ENCODE measurements around the gene UPF3A.

DNA sequence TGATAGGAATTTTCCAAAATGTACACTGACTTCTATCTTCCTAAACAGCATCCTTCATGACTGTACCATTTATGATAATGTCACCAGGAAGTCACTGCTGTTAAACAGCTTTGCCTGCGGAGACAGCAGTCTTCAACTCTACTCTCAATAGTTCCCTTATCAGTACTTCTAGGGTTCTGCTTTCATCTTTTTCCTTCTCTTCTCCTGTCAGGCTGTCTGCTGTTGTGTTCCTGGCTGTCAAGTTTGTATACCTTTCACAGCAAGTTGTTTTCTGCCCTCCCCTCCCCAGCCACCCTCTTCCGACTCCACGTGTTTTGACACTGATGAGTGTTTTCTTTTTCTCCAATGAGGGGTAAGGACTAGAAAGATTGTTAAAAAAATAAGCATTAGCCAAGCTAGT, 2.2 kb downstream of the UPF3A start:
- TF ChIP-seq, protein P1, sequence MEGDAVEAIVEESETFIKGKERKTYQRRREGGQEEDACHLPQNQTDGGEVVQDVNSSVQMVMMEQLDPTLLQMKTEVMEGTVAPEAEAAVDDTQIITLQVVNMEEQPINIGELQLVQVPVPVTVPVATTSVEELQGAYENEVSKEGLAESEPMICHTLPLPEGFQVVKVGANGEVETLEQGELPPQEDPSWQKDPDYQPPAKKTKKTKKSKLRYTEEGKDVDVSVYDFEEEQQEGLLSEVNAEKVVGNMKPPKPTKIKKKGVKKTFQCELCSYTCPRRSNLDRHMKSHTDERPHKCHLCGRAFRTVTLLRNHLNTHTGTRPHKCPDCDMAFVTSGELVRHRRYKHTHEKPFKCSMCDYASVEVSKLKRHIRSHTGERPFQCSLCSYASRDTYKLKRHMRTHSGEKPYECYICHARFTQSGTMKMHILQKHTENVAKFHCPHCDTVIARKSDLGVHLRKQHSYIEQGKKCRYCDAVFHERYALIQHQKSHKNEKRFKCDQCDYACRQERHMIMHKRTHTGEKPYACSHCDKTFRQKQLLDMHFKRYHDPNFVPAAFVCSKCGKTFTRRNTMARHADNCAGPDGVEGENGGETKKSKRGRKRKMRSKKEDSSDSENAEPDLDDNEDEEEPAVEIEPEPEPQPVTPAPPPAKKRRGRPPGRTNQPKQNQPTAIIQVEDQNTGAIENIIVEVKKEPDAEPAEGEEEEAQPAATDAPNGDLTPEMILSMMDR (IDR thresholded peaks at IDR 0.05; ENCODE audit: poor library complexity), result no peak
- TF ChIP-seq EZH2phosphoT487 (IDR thresholded peaks at IDR 0.05; ENCODE audit: low read depth, severe bottlenecking, unreplicated experiment) (no peak), EZH2 (IDR thresholded peaks at IDR 0.05; ENCODE audit: borderline replicate concordance) (no peak)

All from hepatocyte (in vitro differentiated cells).